H9 (cell line): ENCODE measurements around the gene FXYD7. TPM values are rescaled to one million over a fixed set of nuclear protein-coding genes. Genes with fewer than 3 reads are reported as not detected.

Experiments
- DNase-seq: peaks from one replicate; pipeline ENCODE4 v3.0.0-alpha.2; 2017
- H2AFZ ChIP-seq: one replicate; pipeline ENCODE4 v1.6.1; 2013; ENCODE audit warnings: mild to moderate bottlenecking, low read length, control low read depth, moderate library complexity
- H2AK5ac ChIP-seq: 2 replicates; pipeline ENCODE4 v1.6.1; 2013; ENCODE audit warnings: low read length, control low read depth, mixed read lengths; ENCODE audit not compliant: insufficient read length
- H2BK120ac ChIP-seq: one replicate; pipeline ENCODE4 v1.6.1; 2013; ENCODE audit warnings: low read depth, mild to moderate bottlenecking, low read length, control low read depth, inconsistent platforms; ENCODE audit not compliant: poor library complexity, severe bottlenecking
- H2BK12ac ChIP-seq: 2 replicates; pipeline ENCODE4 v1.6.1; 2013; ENCODE audit warnings: low read length, control low read depth, mixed read lengths, low read depth; ENCODE audit not compliant: insufficient read length
- H2BK15ac ChIP-seq: 2 replicates; pipeline ENCODE4 v1.6.1; 2013; ENCODE audit warnings: low read depth, low read length, control low read depth
- H2BK20ac ChIP-seq: one replicate; pipeline ENCODE4 v1.6.1; 2013; ENCODE audit warnings: low read depth, mild to moderate bottlenecking, low read length, control low read depth, inconsistent platforms; ENCODE audit not compliant: poor library complexity, severe bottlenecking
- H2BK5ac ChIP-seq: 2 replicates; pipeline ENCODE4 v1.6.1; 2013; ENCODE audit warnings: low read length, control low read depth, mixed read lengths; ENCODE audit not compliant: insufficient read length
- H3K14ac ChIP-seq: 2 replicates; pipeline ENCODE4 v1.6.1; 2013; ENCODE audit warnings: low read length, control low read depth; ENCODE audit not compliant: insufficient read depth
- H3K18ac ChIP-seq: 2 replicates; pipeline ENCODE4 v1.6.1; 2013; ENCODE audit warnings: low read depth, mild to moderate bottlenecking, mixed read lengths, low read length, control low read depth; ENCODE audit not compliant: insufficient read length
- H3K23ac ChIP-seq: 2 replicates; pipeline ENCODE4 v1.6.1; 2013; ENCODE audit warnings: low read length, control low read depth, mixed read lengths, low read depth; ENCODE audit not compliant: insufficient read length
- H3K23me2 ChIP-seq: 2 replicates; pipeline ENCODE4 v1.6.1; 2013; ENCODE audit warnings: low read depth, mild to moderate bottlenecking, mixed read lengths, low read length, control low read depth; ENCODE audit not compliant: insufficient read length, poor library complexity, severe bottlenecking
- H3K27ac ChIP-seq: 2 replicates; pipeline ENCODE4 v1.5.1; 2013; ENCODE audit warnings: low read length, control low read depth, mixed read lengths, low read depth; ENCODE audit not compliant: insufficient read length
- H3K27me3 ChIP-seq: 2 replicates; pipeline ENCODE4 v1.6.1; 2013; ENCODE audit warnings: low read length, control low read depth, inconsistent platforms; ENCODE audit not compliant: insufficient read depth
- H3K4ac ChIP-seq: 2 replicates; pipeline ENCODE4 v1.6.1; 2013; ENCODE audit warnings: low read depth, mild to moderate bottlenecking, control low read depth, inconsistent platforms, low read length, moderate library complexity
- H3K4me1 ChIP-seq: 2 replicates; pipeline ENCODE4 v1.6.1; 2013; ENCODE audit warnings: low read length, control low read depth, inconsistent platforms; ENCODE audit not compliant: insufficient read depth
- H3K4me2 ChIP-seq: 2 replicates; pipeline ENCODE4 v1.6.1; 2013; ENCODE audit warnings: low read length, control low read depth, mixed read lengths; ENCODE audit not compliant: insufficient read length, insufficient read depth
- H3K56ac ChIP-seq: 2 replicates; pipeline ENCODE4 v1.6.1; 2013; ENCODE audit warnings: low read depth, mild to moderate bottlenecking, mixed read lengths, low read length, control low read depth; ENCODE audit not compliant: insufficient read length
- H3K79me1 ChIP-seq: 2 replicates; pipeline ENCODE4 v1.6.1; 2013; ENCODE audit warnings: low read depth, mild to moderate bottlenecking, moderate library complexity, low read length, control low read depth, inconsistent platforms; ENCODE audit not compliant: insufficient read depth, poor library complexity, severe bottlenecking
- H3K79me2 ChIP-seq: 2 replicates; pipeline ENCODE4 v1.6.1; 2013; ENCODE audit warnings: low read length, control low read depth, inconsistent platforms; ENCODE audit not compliant: insufficient read depth
- H3K9ac ChIP-seq: 2 replicates; pipeline ENCODE4 v1.6.1; 2013; ENCODE audit warnings: low read length, control low read depth, mixed read lengths; ENCODE audit not compliant: insufficient read length; ENCODE audit errors: extremely low read depth
- H3K9me3 ChIP-seq: one replicate; pipeline ENCODE4 v1.6.1; 2013; ENCODE audit warnings: low read depth, low read length, inconsistent platforms; ENCODE audit not compliant: control insufficient read depth
- H3T11ph ChIP-seq: one replicate; pipeline ENCODE4 v1.6.1; 2013; ENCODE audit warnings: mild to moderate bottlenecking, low read length, control low read depth, inconsistent platforms
- H4K20me1 ChIP-seq: one replicate; pipeline ENCODE4 v1.6.1; 2013; ENCODE audit not compliant: control insufficient read depth, insufficient read length, insufficient read depth
- H4K5ac ChIP-seq: 2 replicates; pipeline ENCODE4 v1.6.1; 2013; ENCODE audit warnings: low read depth, mild to moderate bottlenecking, mixed read lengths, low read length, control low read depth; ENCODE audit not compliant: insufficient read length
- H4K8ac ChIP-seq: replicated peaks from 2 replicates; pipeline ENCODE4 v1.6.1; 2013; ENCODE audit warnings: low read length, control low read depth, mixed read lengths, low read depth; ENCODE audit not compliant: insufficient read length
- H4K91ac ChIP-seq: 2 replicates; pipeline ENCODE4 v1.6.1; 2013; ENCODE audit warnings: low read depth, mild to moderate bottlenecking, moderate library complexity, mixed read lengths, low read length, control low read depth; ENCODE audit not compliant: insufficient read length
- H3K27ac Mint-ChIP-seq, 3 experiments: 2 replicates in 2 of 3; 3 replicates in 1 of 3; pipeline ENCODE4 v1.8.0; 2020 to 2021; ENCODE audit warnings: mixed read lengths in 3 of 3, mild to moderate bottlenecking in 1 of 3, moderate library complexity in 1 of 3
- H3K27me3 Mint-ChIP-seq: 2 replicates; pipeline ENCODE4 v1.8.0; 2021; ENCODE audit warnings: low read depth, mild to moderate bottlenecking, moderate library complexity, mixed read lengths
- H3K36me3 Mint-ChIP-seq, 3 experiments: 2 replicates in 2 of 3; 3 replicates in 1 of 3; pipeline ENCODE4 v1.8.0; 2020 to 2021; ENCODE audit warnings: low read depth in 3 of 3, mixed read lengths in 3 of 3; ENCODE audit not compliant: insufficient read depth in 1 of 3
- H3K4me1 Mint-ChIP-seq, 2 experiments: 2 replicates each; pipeline ENCODE4 v1.8.0; 2020; ENCODE audit warnings: mixed read lengths in 2 of 2
- H3K4me3 Mint-ChIP-seq, 2 experiments: 2 replicates in 1 of 2; 3 replicates in 1 of 2; pipeline ENCODE4 v1.8.0; 2020 to 2021; ENCODE audit warnings: mild to moderate bottlenecking in 2 of 2, mixed read lengths in 2 of 2, moderate library complexity in 1 of 2
- H3K9me3 Mint-ChIP-seq, 2 experiments: 2 replicates in 1 of 2; 3 replicates in 1 of 2; pipeline ENCODE4 v1.8.0; 2020; ENCODE audit warnings: mild to moderate bottlenecking in 2 of 2, mixed read lengths in 2 of 2, moderate library complexity in 1 of 2
- CTCF ChIP-seq: fragments of 200-600 bp; sonication (generic); conservative IDR thresholded peaks from 3 replicates; pipeline ENCODE4 v1.8.0; 2021; ENCODE audit warnings: antibody characterized with exemption, mild to moderate bottlenecking
- WGBS: extraction: QIAGEN DNeasy Blood & Tissue Kit; methylation state at CpG from one replicate; pipeline ENCODE4 v1.1.7; 2013; ENCODE audit warnings: missing lambda C conversion rate, low lambda C conversion rate, mixed read lengths; ENCODE audit not compliant: insufficient read length; ENCODE audit errors: extremely low coverage; 5-methylcytosine and 5-hydroxymethylcytosine counted together
- total RNA-seq: library from RNA; stranded (reverse); gene quantifications from 2 replicates; pipeline ENCODE4 v1.2.1, GENCODE V29; 2021

The FXYD7 gene
- total RNA-seq, 1 experiment from 2014 or later, result 9.0 TPM

DNA sequence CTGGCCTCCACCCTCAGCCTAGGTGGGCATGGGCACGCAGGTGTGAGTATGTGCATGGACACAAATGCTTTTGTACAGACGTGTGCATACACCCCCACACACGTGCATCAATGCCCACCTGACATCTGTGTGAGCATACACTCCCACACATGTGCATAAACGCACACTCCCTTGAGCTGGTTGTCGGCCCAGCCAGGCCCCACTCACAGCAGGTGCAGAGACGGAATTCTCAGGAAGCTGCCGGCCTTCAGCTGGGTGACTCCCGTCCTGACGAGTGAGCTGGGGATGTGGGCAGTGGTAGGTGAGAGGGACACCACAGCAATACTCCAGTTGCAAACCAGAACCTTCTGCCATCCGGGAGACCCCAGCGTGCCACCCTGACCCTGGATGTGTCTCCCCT is 9.2 kb upstream of the FXYD7 start:
- Histone ChIP-seq H3K56ac (no peak overlapping the region), H3K4ac (no peak overlapping the region), H3K14ac (no peak overlapping the region; the same call in 1 of the 2 replicates), H3K23ac (no peak overlapping the region), H3K79me1 (no peaks in the 10 kb centered on the region), H2BK5ac (no peak overlapping the region), H3K4me1 (no peaks in the 10 kb centered on the region), H3K79me2 (no peaks in the 10 kb centered on the region), H4K5ac (no peak overlapping the region), H3K4me2 (no peak overlapping the region), H4K8ac (no peak overlapping the region), H3K27ac (no peak overlapping the region), H2AK5ac (no peak overlapping the region), H3K23me2 (no peaks in the 10 kb centered on the region), H2BK120ac (no peak overlapping the region), H3T11ph (no peak overlapping the region), H4K20me1 (no peaks in the 10 kb centered on the region), H3K27me3 (no peaks in the 10 kb centered on the region; the same call in 1 of the 2 replicates), H3K18ac (no peak overlapping the region), H2BK12ac (no peak overlapping the region), H4K91ac (no peak overlapping the region), H2BK20ac (no peak overlapping the region), H3K9ac (no peak overlapping the region), H2AFZ (no peak overlapping the region), H2BK15ac (no peak overlapping the region), H3K9me3 (no peaks in the 10 kb centered on the region)
- Mint-ChIP-seq H3K9me3 (no peaks in the 10 kb centered on the region; a peak in 1 of 5 replicates), H3K4me1 (peaks cover 9 to 16% of the 10 kb centered on the region in 2 experiments), H3K27ac (no peak overlapping the region), H3K36me3 (peaks cover 0 to under 1% (median 0%) of the 10 kb centered on the region in 3 experiments; a peak in 1 of 7 replicates), H3K27me3 (peaks cover 17% of the 10 kb centered on the region), H3K4me3 (no peak overlapping the region)
- WGBS, result no CpG with 5 or more reads among the region's 11 CpGs
- no peak for TF ChIP-seq CTCF
- DNase-seq, result no peak
